Stimulated activated naive CD8-positive, alpha-beta T cell treated with anti-CD3 and anti-CD28 coated beads, Interleukin-15, Interleukin-2, amounts not matched to agents 100 ng/mL and 50 ng/mL, for 24 hours (primary cell): ENCODE measurements around the gene DEPP1.

Experiments
- H3K27ac Mint-ChIP-seq: one replicate; pipeline ENCODE4 v1.8.0; 2021; ENCODE audit warnings: mild to moderate bottlenecking, mixed read lengths
- H3K27me3 Mint-ChIP-seq: one replicate; pipeline ENCODE4 v1.8.0; 2021; ENCODE audit warnings: mixed read lengths
- H3K36me3 Mint-ChIP-seq: one replicate; pipeline ENCODE4 v1.8.0; 2021; ENCODE audit warnings: low read depth, mixed read lengths
- H3K4me1 Mint-ChIP-seq: one replicate; pipeline ENCODE4 v1.8.0; 2021; ENCODE audit warnings: low read depth, mixed read lengths
- H3K4me3 Mint-ChIP-seq: one replicate; pipeline ENCODE4 v1.8.0; 2021; ENCODE audit warnings: mild to moderate bottlenecking, mixed read lengths
- H3K9me3 Mint-ChIP-seq: one replicate; pipeline ENCODE4 v1.8.0; 2021; ENCODE audit warnings: mixed read lengths

The DEPP1 gene

DNA sequence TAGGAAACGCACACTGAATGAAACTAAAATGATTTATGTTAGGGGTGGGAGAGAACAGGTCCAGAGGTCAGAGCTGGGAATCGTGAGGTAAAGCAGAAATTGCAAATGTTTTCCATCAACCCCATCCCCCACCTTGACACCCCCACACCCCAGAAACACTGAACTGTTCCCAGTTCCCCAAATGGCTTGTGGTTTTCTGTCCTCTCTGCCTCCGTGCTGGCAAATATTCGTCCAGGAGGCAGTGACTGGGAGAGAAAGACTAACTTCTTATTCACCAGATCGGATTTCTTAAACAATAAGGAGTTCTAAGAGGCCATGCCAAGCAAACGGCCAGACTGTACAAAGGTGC, 19.7 kb downstream of the DEPP1 start:
- Mint-ChIP-seq H3K27ac (peak overlapping the region; percentile 29), H3K4me3 (peak overlapping the region; percentile 84), H3K27me3 (no peaks in the 10 kb centered on the region), H3K9me3 (no peaks in the 10 kb centered on the region), H3K4me1 (peaks cover 36% of the 10 kb centered on the region), H3K36me3 (peaks cover 12% of the 10 kb centered on the region)

GRCh38 chr10:44958196-44958897, 20.3 kb downstream of the DEPP1 start:
- no peaks in the 10 kb centered on the region for H3K9me3 Mint-ChIP-seq
- peaks cover 36% of the 10 kb centered on the region for H3K4me1 Mint-ChIP-seq
- peaks cover 12% of the 10 kb centered on the region for H3K36me3 Mint-ChIP-seq
- H3K27me3 Mint-ChIP-seq: no peaks in the 10 kb centered on the region
- peak overlapping the region; percentile 84 for H3K4me3 Mint-ChIP-seq
- peak overlapping the region; percentile 29 for H3K27ac Mint-ChIP-seq

DNA sequence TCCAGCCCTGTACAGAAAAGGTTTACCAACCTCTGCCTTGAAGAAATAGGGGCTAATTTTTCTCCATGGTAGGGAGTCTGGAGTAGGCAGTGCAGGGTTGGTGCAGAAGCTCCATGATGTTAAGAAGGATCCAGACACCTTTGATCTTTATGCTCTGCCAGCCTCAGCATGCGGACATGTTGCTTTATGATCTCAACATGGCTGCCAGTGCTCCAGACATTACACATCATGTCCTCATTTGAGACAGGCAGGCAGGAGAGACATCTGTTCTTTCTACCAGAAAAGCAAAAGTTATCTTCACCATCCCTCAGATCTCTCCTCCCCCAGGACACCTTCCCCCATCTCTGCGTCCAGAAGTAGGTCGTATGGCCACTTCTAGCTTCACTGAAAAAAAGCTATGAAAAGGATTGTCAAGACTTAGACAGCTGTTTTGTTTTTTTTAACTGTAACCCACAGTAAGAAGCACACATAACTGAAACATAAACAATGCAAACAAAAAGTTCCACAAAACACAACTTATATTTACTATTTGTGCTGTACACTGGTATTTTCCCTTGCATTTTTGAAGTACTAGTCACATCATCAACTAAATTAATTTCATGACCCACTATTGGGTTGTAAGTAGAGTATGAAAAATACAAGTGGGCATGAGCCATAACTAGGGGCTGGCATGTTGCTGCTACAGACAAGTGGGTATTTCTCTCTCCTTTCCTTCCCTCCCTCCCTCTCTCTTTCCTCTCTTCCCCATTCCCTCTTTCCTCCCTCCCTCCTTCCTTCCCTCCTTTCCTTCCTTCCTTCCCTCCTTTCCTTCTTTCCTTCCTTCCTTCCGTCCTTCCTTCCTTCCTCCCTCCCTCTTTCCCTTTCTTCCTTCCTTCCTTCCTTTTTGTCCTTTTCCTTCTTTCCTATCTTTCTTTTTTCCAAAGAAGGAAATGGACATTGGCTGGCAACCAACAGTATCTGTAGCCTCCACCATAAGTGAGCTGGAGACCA, 21.6 kb downstream of the DEPP1 start:
- peaks cover 27% of the 10 kb centered on the region for H3K4me1 Mint-ChIP-seq
- peaks cover 12% of the 10 kb centered on the region for H3K36me3 Mint-ChIP-seq
- no peaks in the 10 kb centered on the region for H3K9me3 Mint-ChIP-seq
- H3K27ac Mint-ChIP-seq: no peak overlapping the region
- H3K27me3 Mint-ChIP-seq: no peaks in the 10 kb centered on the region
- no peak overlapping the region for H3K4me3 Mint-ChIP-seq

- H3K4me3 Mint-ChIP-seq: no peak overlapping the region
- peaks cover 27% of the 10 kb centered on the region for H3K4me1 Mint-ChIP-seq
- H3K36me3 Mint-ChIP-seq: peaks cover 12% of the 10 kb centered on the region
- H3K27ac Mint-ChIP-seq: no peak overlapping the region
- H3K9me3 Mint-ChIP-seq: no peaks in the 10 kb centered on the region
- no peaks in the 10 kb centered on the region for H3K27me3 Mint-ChIP-seq
Measured at GRCh38 chr10:44956226-44956625, 22.4 kb downstream of the DEPP1 start.

- H3K36me3 Mint-ChIP-seq: peaks cover 12% of the 10 kb centered on the region
- no peaks in the 10 kb centered on the region for H3K9me3 Mint-ChIP-seq
- no peaks in the 10 kb centered on the region for H3K27me3 Mint-ChIP-seq
- peaks cover 22% of the 10 kb centered on the region for H3K4me1 Mint-ChIP-seq
- no peak overlapping the region for H3K4me3 Mint-ChIP-seq
- H3K27ac Mint-ChIP-seq: no peak overlapping the region
Measured at GRCh38 chr10:44955413-44956070, 23.1 kb downstream of the DEPP1 start.

GRCh38 chr10:44954962-44955361, 23.6 kb downstream of the DEPP1 start:
- Mint-ChIP-seq H3K4me1 (peaks cover 19% of the 10 kb centered on the region), H3K9me3 (no peaks in the 10 kb centered on the region), H3K36me3 (peaks cover 12% of the 10 kb centered on the region), H3K27me3 (no peaks in the 10 kb centered on the region), H3K27ac (no peak overlapping the region), H3K4me3 (no peak overlapping the region)

GRCh38 chr10:44954042-44954441, 24.6 kb downstream of the DEPP1 start:
- no peak overlapping the region for H3K4me3 Mint-ChIP-seq
- H3K36me3 Mint-ChIP-seq: peaks cover 12% of the 10 kb centered on the region
- no peaks in the 10 kb centered on the region for H3K9me3 Mint-ChIP-seq
- H3K27ac Mint-ChIP-seq: no peak overlapping the region
- no peaks in the 10 kb centered on the region for H3K27me3 Mint-ChIP-seq
- peaks cover 19% of the 10 kb centered on the region for H3K4me1 Mint-ChIP-seq

DNA sequence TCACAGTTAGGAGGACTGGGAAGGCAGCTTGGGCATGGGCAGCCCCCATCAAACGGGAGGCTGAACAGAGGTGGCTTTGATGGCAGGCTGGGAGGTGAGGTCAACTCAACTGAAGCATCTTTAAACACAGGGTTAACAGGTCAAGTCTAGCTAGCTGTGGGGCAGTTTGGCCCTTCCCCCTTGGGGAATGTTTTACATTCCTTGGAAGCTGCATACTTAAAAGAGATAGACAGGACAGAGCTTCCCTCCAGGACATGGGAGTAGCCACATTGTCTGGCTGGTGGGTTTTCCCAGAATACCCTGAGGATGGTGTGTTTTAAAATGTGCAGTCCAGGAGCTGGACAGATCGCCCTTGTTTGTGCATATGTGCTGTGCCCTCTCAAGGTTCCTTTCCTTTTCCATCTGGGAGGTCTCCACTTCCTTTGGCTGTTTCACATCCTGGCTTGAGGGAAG, 25.8 kb downstream of the DEPP1 start:
- H3K27ac Mint-ChIP-seq: no peak overlapping the region
- H3K4me3 Mint-ChIP-seq: no peak overlapping the region
- no peaks in the 10 kb centered on the region for H3K27me3 Mint-ChIP-seq
- H3K4me1 Mint-ChIP-seq: peaks cover 11% of the 10 kb centered on the region
- H3K9me3 Mint-ChIP-seq: no peaks in the 10 kb centered on the region
- H3K36me3 Mint-ChIP-seq: peaks cover 12% of the 10 kb centered on the region

GRCh38 chr10:44951576-44952226, 26.9 kb downstream of the DEPP1 start:
- Mint-ChIP-seq H3K9me3 (no peaks in the 10 kb centered on the region), H3K4me1 (peaks cover 13% of the 10 kb centered on the region), H3K36me3 (peaks cover 8% of the 10 kb centered on the region)

DNA sequence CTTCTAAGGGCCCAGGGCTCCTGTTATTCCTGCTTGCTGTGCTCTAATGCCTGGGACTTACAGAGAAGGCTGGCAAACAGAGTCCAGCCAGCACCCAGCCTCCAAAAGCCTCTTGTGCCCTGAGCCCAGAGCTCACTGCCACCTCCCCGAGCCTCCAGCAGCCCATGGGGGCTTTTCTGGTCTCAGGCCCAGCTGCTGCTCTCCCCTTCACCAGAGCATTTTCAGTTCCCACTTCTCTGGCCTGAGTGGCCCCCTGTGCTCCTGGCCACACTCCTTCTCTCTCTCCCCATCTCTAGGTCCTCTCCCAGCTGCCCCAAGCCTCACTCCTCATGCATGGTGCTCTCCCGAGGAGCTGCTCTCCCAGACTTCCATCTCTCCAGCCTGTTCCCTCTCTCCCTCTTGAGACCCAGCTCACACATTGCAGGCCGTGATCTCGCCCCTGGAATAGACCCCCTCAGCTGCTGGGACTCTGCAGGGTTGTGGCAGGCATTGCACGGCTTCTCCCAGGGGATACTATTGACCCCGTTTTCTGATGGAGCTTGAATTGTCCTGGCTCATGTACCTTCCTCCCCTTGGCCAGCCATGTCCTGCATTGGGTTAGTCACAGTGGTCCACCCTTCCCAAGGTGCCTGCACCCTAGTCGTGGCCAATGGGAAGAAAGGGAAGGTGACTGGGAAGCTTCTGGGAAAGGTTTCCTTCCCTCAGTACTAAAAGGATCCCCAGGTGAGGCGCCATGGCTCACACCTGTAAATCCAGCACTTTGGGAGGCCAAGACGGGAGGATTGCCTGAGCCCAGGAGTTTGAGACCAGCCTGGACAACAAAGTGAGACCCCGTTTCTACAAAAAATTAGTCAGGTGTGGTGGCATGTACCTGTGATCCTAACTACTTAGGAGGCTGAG, 28.0 kb downstream of the DEPP1 start:
- Mint-ChIP-seq H3K4me3 (no peak overlapping the region), H3K9me3 (peaks cover 3% of the 10 kb centered on the region), H3K4me1 (peaks cover 16% of the 10 kb centered on the region), H3K27me3 (no peaks in the 10 kb centered on the region), H3K36me3 (no peaks in the 10 kb centered on the region), H3K27ac (no peak overlapping the region)

More at GRCh38 chr10:44951576-44952226, 26.9 kb downstream of the DEPP1 start:
- Mint-ChIP-seq H3K4me3 (no peak overlapping the region), H3K27me3 (no peaks in the 10 kb centered on the region), H3K27ac (no peak overlapping the region)

GRCh38 chr10:44949915-44950314, 28.7 kb downstream of the DEPP1 start:
- Mint-ChIP-seq H3K4me1 (peaks cover 16% of the 10 kb centered on the region), H3K27me3 (peaks cover 4% of the 10 kb centered on the region), H3K27ac (no peak overlapping the region), H3K4me3 (no peak overlapping the region), H3K9me3 (peaks cover 7% of the 10 kb centered on the region), H3K36me3 (no peaks in the 10 kb centered on the region)

DNA sequence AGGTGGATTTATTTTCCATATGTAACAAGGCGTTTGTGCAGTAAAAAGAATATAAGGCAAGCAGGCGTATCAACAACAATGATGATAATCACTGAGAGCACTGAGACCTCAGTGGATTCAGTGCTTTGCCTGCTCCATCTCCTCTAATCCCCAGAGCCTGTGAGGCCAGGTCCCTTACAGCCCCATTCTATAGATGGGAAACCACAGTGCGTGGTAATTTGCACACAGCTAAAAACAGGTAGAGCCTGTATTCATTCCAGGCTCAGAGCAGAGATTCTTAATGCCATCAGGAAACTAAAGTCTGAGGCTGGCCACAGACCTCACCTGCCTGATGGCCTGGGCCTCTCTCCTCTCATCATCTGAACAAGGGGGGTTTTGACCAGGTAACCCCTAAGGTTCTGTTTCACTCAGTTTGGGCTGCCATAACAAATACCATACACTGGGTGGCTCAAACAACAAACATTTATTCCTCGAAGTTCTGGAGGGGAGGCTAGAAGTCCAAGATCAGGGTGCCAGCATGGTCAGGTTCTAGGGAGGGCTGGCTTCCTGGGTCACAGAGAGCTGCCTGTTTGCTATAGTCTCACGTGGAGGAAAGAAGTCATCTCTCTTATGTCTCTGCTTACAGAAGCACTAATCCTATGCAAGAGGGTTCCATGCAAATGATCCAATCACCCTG, 29.3 kb downstream of the DEPP1 start:
- Mint-ChIP-seq H3K4me3 (no peak overlapping the region), H3K4me1 (peaks cover 16% of the 10 kb centered on the region), H3K27ac (no peak overlapping the region), H3K27me3 (peaks cover 7% of the 10 kb centered on the region), H3K36me3 (no peaks in the 10 kb centered on the region), H3K9me3 (peaks cover 14% of the 10 kb centered on the region)

GRCh38 chr10:44948642-44949041, 30.0 kb downstream of the DEPP1 start:
- Mint-ChIP-seq H3K27ac (no peak overlapping the region), H3K27me3 (peaks cover 9% of the 10 kb centered on the region), H3K9me3 (peaks cover 17% of the 10 kb centered on the region), H3K4me3 (no peak overlapping the region), H3K4me1 (peaks cover 16% of the 10 kb centered on the region), H3K36me3 (no peaks in the 10 kb centered on the region)
